ENCODE measurements around the gene ELK4.

The ELK4 gene

DNA sequence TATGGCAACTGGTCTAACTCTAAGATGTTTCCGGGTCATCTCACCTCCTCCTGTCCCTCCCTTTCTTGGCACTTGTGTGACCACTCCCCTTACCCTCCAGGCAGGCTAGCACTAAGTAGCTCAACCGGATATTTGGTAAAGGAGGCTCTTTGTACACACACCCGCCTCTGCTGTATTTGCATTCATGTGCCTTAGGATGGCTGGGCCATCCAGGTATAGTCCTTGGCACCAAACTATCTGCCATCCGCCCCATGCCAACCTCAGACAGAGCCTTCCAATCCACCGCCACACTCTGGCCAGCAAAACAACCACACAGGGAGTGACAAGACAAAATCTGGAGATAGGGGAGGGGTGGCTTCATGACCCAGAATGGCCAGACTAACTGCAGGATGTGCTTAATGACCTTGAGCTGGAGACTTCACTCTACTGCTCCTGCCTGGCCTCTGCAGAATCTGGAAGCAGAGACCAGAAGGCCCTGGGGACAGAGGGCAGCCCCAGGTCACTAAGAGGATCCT, 67.8 kb downstream of the ELK4 start:
- no peak for DNase-seq (ENCODE audit: low spot score)

DNA sequence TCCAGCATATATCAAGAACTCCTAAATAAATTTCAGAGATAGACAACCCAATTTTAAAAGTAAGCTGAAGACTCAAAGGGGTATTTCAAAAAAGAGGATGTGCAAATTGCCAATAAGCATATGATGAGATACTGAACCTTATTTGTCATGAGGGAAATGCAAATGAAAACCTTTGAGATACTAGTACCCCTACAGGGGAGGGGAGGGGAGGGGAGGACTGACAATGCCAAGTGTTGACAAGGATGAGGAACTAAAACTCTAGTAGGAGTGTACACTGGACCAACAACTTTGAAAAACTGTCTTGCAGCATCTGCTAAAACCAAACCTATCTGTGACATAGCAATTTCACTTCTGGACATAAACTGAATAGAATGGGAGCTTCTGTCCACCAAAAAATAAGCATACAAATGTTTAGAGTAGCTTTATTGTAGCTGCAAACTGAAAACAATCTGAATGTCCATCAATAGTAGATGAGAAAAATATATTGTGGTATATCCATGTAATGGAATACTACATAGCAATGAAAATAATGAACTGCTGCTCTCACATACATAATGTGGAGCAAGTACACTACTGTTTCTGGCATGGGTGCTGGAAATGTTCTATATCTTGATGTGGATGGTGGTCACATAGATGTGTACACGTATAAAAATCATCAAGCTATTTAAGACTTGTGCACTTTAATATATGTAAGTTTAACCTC, 70.2 kb downstream of the ELK4 start:
- no peak for DNase-seq (ENCODE audit: low spot score)

All from AG20443 (cell line).